ENCODE results near the gene THAP12.

GRCh38 chr11:76415073-76415472 lies 34.1 kb upstream of the THAP12 start:
- no peak for TF ChIP-seq CTCF (IDR thresholded peaks at IDR 0.05)
- no peak for TF ChIP-seq ZFX (IDR thresholded peaks at IDR 0.05; ENCODE audit: borderline replicate concordance)

Data from 22Rv1 (cell line).